HEK293 (cell line): ENCODE results near the gene ABHD15.

Experiments used
- BCL11A ChIP-seq: fragments of 450-650 bp; formaldehyde crosslinking; IDR thresholded peaks from 2 replicates; pipeline ENCODE4 v1.5.1; 2016; ENCODE audit warnings: low read depth, missing biosample characterization, missing genetic modification characterization
- CTCF ChIP-seq: fragments of 450-650 bp; formaldehyde crosslinking; IDR thresholded peaks from 2 replicates; pipeline ENCODE4 v1.5.1; 2016; ENCODE audit warnings: missing biosample characterization, missing genetic modification characterization
- GLI4 ChIP-seq: fragments of 450-650 bp; formaldehyde crosslinking; IDR thresholded peaks from 2 replicates; pipeline ENCODE4 v1.5.1; 2016; ENCODE audit warnings: missing biosample characterization, missing genetic modification characterization
- GLIS2 ChIP-seq: fragments of 450-650 bp; formaldehyde crosslinking; IDR thresholded peaks from 2 replicates; pipeline ENCODE4 v1.5.1; 2016; ENCODE audit warnings: missing biosample characterization, missing genetic modification characterization
- HOXD13 ChIP-seq: sonication (generic); formaldehyde crosslinking; IDR thresholded peaks from 2 replicates; pipeline ENCODE4 v1.8.0; 2022; ENCODE audit warnings: missing genetic modification reagents, borderline replicate concordance
- KLF1 ChIP-seq: fragments of 450-650 bp; formaldehyde crosslinking; IDR thresholded peaks from 2 replicates; pipeline ENCODE4 v1.5.1; 2016; ENCODE audit warnings: missing biosample characterization, missing genetic modification characterization
- KLF17 ChIP-seq: fragments of 450-650 bp; formaldehyde crosslinking; IDR thresholded peaks from 2 replicates; pipeline ENCODE4 v1.5.1; 2016; ENCODE audit warnings: missing biosample characterization, missing genetic modification characterization
- MEIS1 ChIP-seq: sonication (generic); formaldehyde crosslinking; IDR thresholded peaks from 2 replicates; pipeline ENCODE4 v1.8.1; 2022; ENCODE audit warnings: missing genetic modification reagents, mild to moderate bottlenecking, borderline replicate concordance
- MZF1 ChIP-seq: fragments of 450-650 bp; formaldehyde crosslinking; IDR thresholded peaks from 2 replicates; pipeline ENCODE4 v1.5.1; 2017; ENCODE audit warnings: missing biosample characterization, missing genetic modification characterization, borderline replicate concordance
- PRDM1 ChIP-seq: fragments of 450-650 bp; formaldehyde crosslinking; IDR thresholded peaks from 2 replicates; pipeline ENCODE4; 2016; ENCODE audit warnings: missing biosample characterization, missing genetic modification characterization
- RBAK ChIP-seq: fragments of 450-650 bp; formaldehyde crosslinking; IDR thresholded peaks from 2 replicates; pipeline ENCODE4 v1.5.1; 2016; ENCODE audit warnings: missing biosample characterization, missing genetic modification characterization
- TCF7L2 ChIP-seq: IDR thresholded peaks from 2 replicates; pipeline ENCODE4 v1.6.1; 2011; ENCODE audit warnings: low read depth, mild to moderate bottlenecking, inconsistent platforms, low read length, moderate library complexity, borderline replicate concordance
- ZEB2 ChIP-seq: fragments of 450-650 bp; formaldehyde crosslinking; IDR thresholded peaks from 2 replicates; pipeline ENCODE4 v1.5.1; 2016; ENCODE audit warnings: missing biosample characterization, missing genetic modification characterization
- ZFP3 ChIP-seq: fragments of 450-650 bp; formaldehyde crosslinking; IDR thresholded peaks from 2 replicates; pipeline ENCODE4 v1.5.1; 2016; ENCODE audit warnings: low read depth, missing biosample characterization, missing genetic modification characterization
- ZNF121 ChIP-seq: fragments of 450-650 bp; formaldehyde crosslinking; IDR thresholded peaks from 2 replicates; pipeline ENCODE4 v1.5.1; 2016; ENCODE audit warnings: missing biosample characterization, missing genetic modification characterization
- ZNF132 ChIP-seq: fragments of 450-650 bp; formaldehyde crosslinking; IDR thresholded peaks from 2 replicates; pipeline ENCODE4 v1.5.1; 2017; ENCODE audit warnings: missing biosample characterization, missing genetic modification characterization, borderline replicate concordance
- ZNF146 ChIP-seq: fragments of 450-650 bp; formaldehyde crosslinking; IDR thresholded peaks from 2 replicates; pipeline ENCODE4 v1.5.1; 2016; ENCODE audit warnings: missing biosample characterization, missing genetic modification characterization
- ZNF169 ChIP-seq: fragments of 450-650 bp; formaldehyde crosslinking; IDR thresholded peaks from 2 replicates; pipeline ENCODE4 v1.5.1; 2016; ENCODE audit warnings: missing biosample characterization, missing genetic modification characterization
- ZNF19 ChIP-seq: fragments of 450-650 bp; formaldehyde crosslinking; IDR thresholded peaks from 2 replicates; pipeline ENCODE4; 2016; ENCODE audit warnings: missing biosample characterization, missing genetic modification characterization, low read depth
- ZNF248 ChIP-seq: fragments of 450-650 bp; formaldehyde crosslinking; IDR thresholded peaks from 2 replicates; pipeline ENCODE4 v1.5.1; 2017; ENCODE audit warnings: missing biosample characterization, missing genetic modification characterization
- ZNF292 ChIP-seq: fragments of 450-650 bp; formaldehyde crosslinking; IDR thresholded peaks from 2 replicates; pipeline ENCODE4 v1.5.1; 2016; ENCODE audit warnings: low read depth, missing biosample characterization, missing genetic modification characterization, borderline replicate concordance
- ZNF341 ChIP-seq: fragments of 450-650 bp; formaldehyde crosslinking; IDR thresholded peaks from 2 replicates; pipeline ENCODE4; 2016; ENCODE audit warnings: low read depth, missing biosample characterization, missing genetic modification characterization
- ZNF416 ChIP-seq: fragments of 450-650 bp; formaldehyde crosslinking; IDR thresholded peaks from 2 replicates; pipeline ENCODE4 v1.5.1; 2016; ENCODE audit warnings: missing biosample characterization, missing genetic modification characterization
- ZNF423 ChIP-seq: fragments of 450-650 bp; formaldehyde crosslinking; IDR thresholded peaks from 2 replicates; pipeline ENCODE4 v1.5.1; 2016; ENCODE audit warnings: missing biosample characterization, missing genetic modification characterization
- ZNF488 ChIP-seq: fragments of 450-650 bp; formaldehyde crosslinking; IDR thresholded peaks from 2 replicates; pipeline ENCODE4 v1.5.1; 2016; ENCODE audit warnings: missing biosample characterization, missing genetic modification characterization
- ZNF513 ChIP-seq: fragments of 450-650 bp; IDR thresholded peaks from 2 replicates; pipeline ENCODE4 v1.5.1; 2018; ENCODE audit warnings: missing biosample characterization, missing genetic modification characterization
- ZNF514 ChIP-seq: fragments of 450-650 bp; formaldehyde crosslinking; IDR thresholded peaks from 2 replicates; pipeline ENCODE4 v1.5.1; 2016; ENCODE audit warnings: missing biosample characterization, missing genetic modification characterization
- ZNF549 ChIP-seq: fragments of 450-650 bp; IDR thresholded peaks from 2 replicates; pipeline ENCODE4 v1.5.1; 2018; ENCODE audit warnings: missing biosample characterization, missing genetic modification characterization, mild to moderate bottlenecking, inconsistent platforms, moderate library complexity
- ZNF585B ChIP-seq: fragments of 450-650 bp; formaldehyde crosslinking; IDR thresholded peaks from 2 replicates; pipeline ENCODE4 v1.5.1; 2016; ENCODE audit warnings: missing biosample characterization, missing genetic modification characterization
- ZNF600 ChIP-seq: fragments of 450-650 bp; formaldehyde crosslinking; IDR thresholded peaks from 2 replicates; pipeline ENCODE4 v1.5.1; 2016; ENCODE audit warnings: missing biosample characterization, missing genetic modification characterization
- ZNF658 ChIP-seq: fragments of 450-650 bp; formaldehyde crosslinking; IDR thresholded peaks from 2 replicates; pipeline ENCODE4; 2016; ENCODE audit warnings: missing biosample characterization, missing genetic modification characterization
- ZNF707 ChIP-seq: fragments of 450-650 bp; formaldehyde crosslinking; IDR thresholded peaks from 2 replicates; pipeline ENCODE4 v1.5.1; 2016; ENCODE audit warnings: missing biosample characterization, missing genetic modification characterization
- ZNF837 ChIP-seq: fragments of 450-650 bp; formaldehyde crosslinking; IDR thresholded peaks from 2 replicates; pipeline ENCODE4 v1.5.1; 2016; ENCODE audit warnings: missing biosample characterization, missing genetic modification characterization
- TF ChIP-seq, protein P1 (sequence below): fragments of 450-650 bp; formaldehyde crosslinking; IDR thresholded peaks from 2 replicates; pipeline ENCODE4 v1.5.1; 2016; ENCODE audit warnings: missing biosample characterization, missing genetic modification characterization
- TF ChIP-seq, protein P2 (sequence below): fragments of 450-650 bp; formaldehyde crosslinking; IDR thresholded peaks from 2 replicates; pipeline ENCODE4 v1.5.1; 2016; ENCODE audit warnings: missing biosample characterization, missing genetic modification characterization

ABHD15 gene

DNA sequence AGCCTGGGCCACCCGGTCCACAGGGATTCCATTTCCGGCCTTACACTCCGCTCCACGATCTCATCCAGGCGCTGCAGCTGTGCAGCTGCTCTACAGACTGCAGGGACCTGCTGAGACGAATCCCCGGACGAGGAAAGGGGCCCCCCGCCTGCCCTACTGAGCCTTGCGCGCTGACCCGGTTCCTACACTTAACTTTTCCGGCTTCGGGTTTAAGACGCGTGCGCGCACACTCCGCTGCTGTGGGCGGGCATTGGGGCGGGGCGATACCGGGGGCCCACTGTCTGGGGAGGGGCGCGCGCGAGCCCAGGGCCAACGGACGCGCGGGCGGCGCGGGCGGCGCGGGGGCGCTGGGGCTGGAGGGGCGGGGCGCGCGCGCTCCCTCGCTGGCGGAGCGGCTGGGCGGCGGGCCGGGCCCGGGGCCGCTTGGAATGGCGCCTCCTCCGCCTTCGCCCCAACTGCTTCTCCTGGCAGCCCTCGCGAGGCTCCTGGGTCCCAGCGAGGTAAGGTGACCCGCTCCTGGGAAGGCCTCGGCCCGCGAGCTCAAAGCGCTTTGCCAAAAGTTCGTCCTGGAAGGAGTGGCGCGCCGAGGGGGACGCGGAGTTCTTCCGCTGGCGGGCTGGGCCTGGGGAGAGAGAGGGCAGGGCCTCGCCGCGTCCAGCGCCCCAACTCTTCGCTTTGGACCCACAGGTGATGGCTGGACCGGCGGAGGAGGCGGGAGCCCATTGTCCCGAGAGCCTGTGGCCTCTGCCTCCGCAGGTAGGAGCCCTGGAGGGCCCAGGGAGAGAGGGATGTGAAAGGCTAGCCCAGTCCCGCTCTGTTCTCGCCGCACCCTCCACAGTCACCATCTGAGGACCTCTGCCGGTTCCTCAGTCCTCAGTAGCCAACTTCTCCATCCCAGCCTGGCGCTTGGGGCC lies 1.8 kb upstream of the ABHD15 start, which contains the start of gene TP53I13 (continued):
- TF ChIP-seq ZNF585B (no peak), RBAK (tag by site-specific recombination) (no peak), ZFP3 (tag by site-specific recombination) (no peak), ZNF292 (no peak), ZNF837 (tag by site-specific recombination) (no peak), ZNF549 (tag by site-specific recombination) (no peak), ZNF132 (tag by site-specific recombination) (no peak), MZF1 (no peak), ZNF121 (no peak), ZNF416 (no peak), GLI4 (tag by site-specific recombination) (no peak), ZNF19 (no peak), GLIS2 (peak; percentile 46; the same call in 1 of the 2 replicates), ZEB2 (tag by site-specific recombination) (no peak; the same call in 1 of the 2 replicates), ZNF248 (tag by site-specific recombination) (no peak), ZNF341 (tag by site-specific recombination) (no peak), ZNF513 (no peak), HOXD13 (peak; percentile 28; the same call in 1 of the 2 replicates), CTCF (peak; percentile 75), ZNF169 (no peak), ZNF423 (no peak), ZNF658 (tag by site-specific recombination) (no peak), ZNF600 (tag by site-specific recombination) (no peak; the same call in 1 of the 2 replicates), PRDM1 (tag by site-specific recombination) (no peak), KLF17 (tag by site-specific recombination) (peak; percentile 42; the same call in 1 of the 2 replicates), KLF1 (tag by site-specific recombination) (no peak; the same call in 1 of the 2 replicates), ZNF488 (tag by site-specific recombination) (no peak), TCF7L2 (no peak), ZNF146 (tag by site-specific recombination) (peak; percentile 32; the same call in 1 of the 2 replicates), ZNF707 (tag by site-specific recombination) (no peak), ZNF514 (no peak), MEIS1 (CRISPR knock-in tag) (no peak), BCL11A (no peak)
- TF ChIP-seq, protein P1, sequence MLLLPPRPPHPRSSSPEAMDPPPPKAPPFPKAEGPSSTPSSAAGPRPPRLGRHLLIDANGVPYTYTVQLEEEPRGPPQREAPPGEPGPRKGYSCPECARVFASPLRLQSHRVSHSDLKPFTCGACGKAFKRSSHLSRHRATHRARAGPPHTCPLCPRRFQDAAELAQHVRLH (tag by site-specific recombination), result no peak
- TF ChIP-seq, protein P2, sequence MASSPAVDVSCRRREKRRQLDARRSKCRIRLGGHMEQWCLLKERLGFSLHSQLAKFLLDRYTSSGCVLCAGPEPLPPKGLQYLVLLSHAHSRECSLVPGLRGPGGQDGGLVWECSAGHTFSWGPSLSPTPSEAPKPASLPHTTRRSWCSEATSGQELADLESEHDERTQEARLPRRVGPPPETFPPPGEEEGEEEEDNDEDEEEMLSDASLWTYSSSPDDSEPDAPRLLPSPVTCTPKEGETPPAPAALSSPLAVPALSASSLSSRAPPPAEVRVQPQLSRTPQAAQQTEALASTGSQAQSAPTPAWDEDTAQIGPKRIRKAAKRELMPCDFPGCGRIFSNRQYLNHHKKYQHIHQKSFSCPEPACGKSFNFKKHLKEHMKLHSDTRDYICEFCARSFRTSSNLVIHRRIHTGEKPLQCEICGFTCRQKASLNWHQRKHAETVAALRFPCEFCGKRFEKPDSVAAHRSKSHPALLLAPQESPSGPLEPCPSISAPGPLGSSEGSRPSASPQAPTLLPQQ (tag by site-specific recombination), result peak; percentile 60
